Brain pericyte (primary cell): ENCODE results near the gene ZFYVE9.

Experiments
- DNase-seq: peaks from one replicate; pipeline ENCODE4 v3.0.0-alpha.2; 2012; ENCODE audit warnings: low read depth, low spot score

Gene ZFYVE9

DNA sequence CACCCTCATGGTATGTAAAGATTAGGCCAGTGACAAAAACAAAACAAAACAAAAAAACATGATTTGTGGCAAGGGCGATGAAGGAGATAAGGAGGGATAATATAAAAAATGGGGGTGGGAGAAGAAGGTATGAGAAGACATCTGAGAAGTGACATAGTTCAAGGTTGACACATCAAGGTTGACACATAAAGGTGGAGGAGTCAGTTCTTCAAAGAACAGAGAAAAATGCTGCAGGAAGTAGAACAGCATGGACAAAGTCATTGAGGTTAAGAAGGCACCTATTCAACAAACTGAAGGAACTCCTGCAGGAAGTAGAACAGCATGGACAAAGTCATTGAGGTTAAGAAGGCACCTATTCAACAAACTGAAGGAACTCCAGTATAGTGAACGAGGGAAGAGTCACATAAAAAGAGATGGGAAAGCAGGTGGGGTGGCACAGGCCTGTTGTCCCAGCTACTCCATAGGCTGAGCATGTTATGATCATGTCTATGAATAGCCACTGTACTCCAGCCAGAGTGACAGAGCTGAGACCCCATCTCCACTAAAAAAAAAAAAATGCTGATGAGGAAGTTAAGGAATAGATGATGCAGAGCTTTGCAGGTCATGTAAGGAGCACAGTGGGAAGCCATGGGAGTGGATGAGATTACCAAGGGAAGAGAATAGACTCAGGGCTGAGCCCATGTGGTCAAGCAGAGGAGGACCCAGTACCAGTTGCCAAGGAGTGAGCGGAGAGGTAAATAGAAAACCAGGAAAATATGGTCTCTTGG, 101.5 kb downstream of the ZFYVE9 start:
- no peak for DNase-seq

DNA sequence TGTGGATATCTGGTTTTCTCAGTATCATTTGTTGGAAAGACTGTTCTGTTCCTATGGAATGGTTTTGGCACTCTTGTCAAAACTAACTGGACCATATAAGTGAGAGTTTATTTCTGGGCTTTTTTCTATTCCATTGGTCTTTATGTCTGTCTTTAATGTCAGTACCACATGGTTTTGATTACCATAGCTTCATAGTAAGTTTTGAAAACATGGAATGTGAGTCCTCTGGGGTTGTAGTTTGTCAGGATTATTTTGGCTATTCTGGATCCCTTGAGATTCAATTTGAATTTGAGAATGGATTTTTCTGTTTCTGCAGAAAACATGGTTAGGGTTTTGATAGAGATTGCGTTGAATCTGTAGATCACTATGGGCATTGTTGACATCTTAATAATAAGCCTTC, 107.9 kb downstream of the ZFYVE9 start:
- no peak for DNase-seq

DNA sequence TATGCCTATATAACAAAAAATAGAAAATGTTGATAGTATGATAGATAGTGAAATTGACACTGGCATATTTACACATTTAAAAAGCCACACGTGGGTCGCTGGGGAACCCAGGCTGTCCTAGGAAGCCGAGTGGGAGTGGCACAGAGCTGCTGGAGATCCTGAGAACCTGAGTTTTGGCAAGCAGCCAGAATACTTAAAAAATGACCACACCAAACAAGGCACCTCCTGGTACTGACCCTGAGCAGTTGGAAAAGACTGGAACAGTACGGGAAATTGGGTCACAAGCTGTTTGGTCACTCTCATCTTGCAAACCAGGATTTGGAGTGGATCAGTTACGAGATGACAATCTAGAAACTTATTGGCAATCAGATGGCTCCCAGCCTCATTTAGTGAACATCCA, 111.5 kb downstream of the ZFYVE9 start:
- DNase-seq, result no peak

DNA sequence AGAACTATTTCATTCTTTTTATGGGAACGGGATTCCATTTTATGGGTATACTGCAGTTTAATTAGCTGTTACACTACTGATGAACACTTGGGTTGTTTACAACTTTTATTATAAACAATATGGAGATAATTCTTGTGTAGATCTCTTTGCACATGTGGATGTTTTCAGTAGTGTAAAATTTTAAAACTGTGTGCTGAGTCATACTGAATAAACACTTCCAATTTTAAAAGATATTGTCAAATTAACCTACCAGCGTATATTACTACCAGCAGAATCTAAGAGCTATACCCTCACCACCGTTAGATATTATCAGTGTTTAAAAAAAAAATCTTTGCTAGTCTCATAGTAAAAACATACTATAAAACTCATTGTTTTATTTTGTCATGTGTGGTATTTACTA, 118.0 kb downstream of the ZFYVE9 start:
- no peak for DNase-seq

DNA sequence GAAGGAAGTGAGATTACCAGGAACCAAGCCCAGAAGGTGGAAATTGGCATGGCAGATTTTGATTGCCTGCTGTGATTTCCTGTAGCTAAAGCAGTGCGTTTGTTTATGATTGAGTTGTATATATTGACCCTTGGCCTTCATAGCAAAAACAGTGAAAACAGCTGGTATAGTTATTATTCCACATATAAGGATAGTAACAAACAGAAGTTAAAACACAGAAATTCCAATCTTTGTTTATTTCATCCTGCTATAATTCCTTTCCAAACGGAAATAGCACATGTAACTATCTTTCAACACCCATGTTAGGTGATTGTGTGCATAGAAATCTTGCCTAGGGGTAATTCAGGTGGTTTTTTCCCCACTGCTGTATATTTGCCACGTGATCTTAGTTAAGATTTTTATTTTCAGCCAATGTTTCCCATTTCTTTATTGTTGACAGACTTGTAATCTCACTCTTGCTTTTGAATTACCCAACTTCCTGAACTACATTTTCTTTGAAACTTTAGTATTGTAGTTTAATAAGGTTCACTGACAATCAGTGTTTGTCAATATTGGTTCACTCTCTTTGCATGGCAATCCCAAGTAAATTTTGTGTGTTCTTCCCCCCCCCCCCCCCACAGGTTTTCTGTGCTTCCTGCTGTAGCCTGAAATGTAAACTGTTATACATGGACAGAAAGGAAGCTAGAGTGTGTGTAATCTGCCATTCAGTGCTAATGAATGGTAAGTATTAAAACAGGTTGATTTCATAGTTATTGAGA, 121.4 kb downstream of the ZFYVE9 start:
- peak; percentile 18 for DNase-seq

DNA sequence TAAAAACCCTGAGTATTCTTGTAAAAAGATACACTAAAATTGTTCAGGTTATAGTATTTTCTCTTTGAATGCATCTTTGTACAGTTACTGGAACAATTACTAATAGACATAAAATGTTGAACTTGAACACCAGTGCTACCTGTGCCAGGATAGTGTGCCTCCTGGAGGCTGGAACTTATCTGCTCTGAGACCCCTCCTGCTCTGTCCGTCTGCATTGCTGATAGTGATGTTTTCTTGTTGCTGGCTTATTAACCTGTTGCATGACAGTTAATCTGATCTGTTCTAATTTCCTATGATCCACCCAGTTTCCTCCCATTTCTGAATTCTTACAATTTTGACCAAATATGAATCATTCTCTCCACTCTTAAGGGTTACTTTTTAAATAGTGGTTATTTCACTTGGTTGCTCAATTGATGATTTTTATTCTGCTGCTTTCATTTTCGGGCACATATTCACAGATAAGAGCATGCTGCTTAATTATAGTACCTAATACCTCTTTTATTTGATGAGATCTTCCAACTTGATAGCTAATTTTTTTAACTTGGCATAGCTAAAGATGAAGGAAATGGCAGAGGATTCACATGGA, 122.7 kb downstream of the ZFYVE9 start:
- DNase-seq, result no peak

DNA sequence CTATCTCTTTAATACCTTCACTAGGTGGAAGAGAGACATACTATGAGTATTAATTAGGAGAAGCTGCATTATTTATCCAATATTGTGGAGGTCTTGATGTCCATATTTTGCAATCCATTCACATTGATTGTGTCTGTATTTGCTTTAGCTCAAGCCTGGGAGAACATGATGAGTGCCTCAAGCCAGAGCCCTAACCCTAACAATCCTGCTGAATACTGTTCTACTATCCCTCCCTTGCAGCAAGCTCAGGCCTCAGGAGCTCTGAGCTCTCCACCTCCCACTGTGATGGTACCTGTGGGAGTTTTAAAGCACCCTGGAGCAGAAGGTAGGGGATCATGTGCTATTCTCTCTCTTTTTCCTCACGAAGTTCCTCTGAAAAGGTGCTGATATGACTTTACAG, 124.6 kb downstream of the ZFYVE9 start:
- no peak for DNase-seq

DNA sequence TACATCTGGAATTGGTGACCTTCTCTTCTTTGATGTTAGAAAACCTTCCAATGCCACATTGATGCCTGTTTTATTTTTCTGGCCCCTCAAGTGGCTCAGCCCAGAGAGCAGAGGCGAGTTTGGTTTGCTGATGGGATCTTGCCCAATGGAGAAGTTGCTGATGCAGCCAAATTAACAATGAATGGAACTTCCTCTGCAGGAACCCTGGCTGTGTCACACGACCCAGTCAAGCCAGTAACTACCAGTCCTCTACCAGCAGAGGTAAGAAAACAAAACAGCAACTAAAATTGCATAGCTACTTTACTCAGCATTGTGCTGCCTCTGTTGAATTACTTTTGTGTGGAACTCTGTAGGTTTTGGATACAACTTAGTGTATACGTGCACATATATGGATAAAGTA, 126.5 kb downstream of the ZFYVE9 start:
- DNase-seq, result no peak

DNA sequence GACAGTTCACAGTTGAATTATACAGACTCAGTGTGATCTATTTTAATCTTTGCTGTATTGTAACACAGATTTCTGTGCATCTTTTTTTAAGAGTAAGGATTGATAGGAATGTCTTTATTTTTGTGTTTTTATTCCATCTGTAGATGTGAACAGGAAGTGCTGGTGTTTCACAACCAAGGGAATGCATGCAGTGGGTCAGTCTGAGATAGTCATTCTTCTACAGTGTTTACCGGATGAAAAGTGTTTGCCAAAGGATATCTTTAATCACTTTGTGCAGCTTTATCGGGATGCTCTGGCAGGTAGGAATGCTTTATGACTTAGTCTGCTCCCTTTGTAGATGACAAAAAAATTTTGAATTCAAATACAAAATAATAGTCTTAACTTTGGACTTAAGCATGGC, 139.6 kb downstream of the ZFYVE9 start:
- DNase-seq, result no peak

DNA sequence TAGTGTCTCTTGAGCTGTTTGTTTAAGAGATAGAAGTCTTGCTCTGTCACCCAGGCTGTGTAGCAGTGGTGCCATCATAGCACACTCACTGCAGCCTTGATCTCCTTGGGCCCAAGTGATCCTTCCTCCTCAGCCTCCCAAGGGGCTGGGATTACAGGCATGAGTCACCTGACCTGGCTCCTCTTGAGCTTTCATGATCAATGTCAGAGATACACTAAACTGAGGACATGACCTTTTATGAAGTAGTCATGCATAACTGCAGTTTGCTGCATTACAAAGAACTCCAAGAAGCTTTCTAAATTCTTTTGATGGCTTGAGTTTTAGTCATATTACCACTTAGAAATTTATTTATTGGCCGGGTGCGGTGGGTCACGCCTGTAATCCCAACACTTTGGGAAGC, 146.4 kb downstream of the ZFYVE9 start:
- DNase-seq, result no peak

DNA sequence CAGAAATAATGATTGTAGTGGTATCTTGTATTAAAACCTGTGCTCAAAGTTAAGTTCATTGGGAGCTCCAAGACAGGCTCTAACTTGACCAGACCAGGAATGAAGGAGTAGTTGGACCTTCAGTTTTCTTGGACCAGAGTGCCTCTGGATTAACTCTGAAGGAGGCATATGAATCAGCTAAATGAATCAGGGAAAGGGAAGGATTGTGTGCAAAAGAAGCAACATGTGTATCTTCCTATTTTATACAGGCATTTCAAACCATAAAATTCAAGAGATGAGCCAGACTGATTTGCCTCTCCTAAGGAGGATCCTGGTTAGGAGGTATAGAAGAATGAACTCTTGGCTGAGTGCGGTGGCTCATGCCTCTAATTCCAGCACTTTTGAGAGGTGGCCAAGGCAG, 152.7 kb downstream of the ZFYVE9 start:
- no peak for DNase-seq

DNA sequence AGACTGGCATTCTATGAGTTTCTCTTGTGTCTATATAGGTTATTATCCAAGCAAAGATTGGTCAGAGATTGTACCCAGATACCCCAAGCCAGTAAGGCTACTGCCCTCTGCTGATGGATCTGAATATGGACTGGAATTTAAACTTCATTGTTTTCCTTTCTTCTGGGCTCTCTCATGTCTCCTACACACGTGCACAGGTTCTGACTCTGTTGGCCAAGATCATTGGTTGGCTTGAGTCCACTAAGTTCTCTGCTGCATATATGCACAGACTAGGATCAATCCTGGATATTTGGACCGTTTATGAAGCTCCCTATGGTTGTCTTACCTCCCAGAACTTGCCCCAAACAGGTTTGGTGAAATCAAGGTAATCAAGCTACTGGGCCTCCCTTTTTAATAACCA, 154.5 kb downstream of the ZFYVE9 start:
- DNase-seq, result peak; percentile 10

DNA sequence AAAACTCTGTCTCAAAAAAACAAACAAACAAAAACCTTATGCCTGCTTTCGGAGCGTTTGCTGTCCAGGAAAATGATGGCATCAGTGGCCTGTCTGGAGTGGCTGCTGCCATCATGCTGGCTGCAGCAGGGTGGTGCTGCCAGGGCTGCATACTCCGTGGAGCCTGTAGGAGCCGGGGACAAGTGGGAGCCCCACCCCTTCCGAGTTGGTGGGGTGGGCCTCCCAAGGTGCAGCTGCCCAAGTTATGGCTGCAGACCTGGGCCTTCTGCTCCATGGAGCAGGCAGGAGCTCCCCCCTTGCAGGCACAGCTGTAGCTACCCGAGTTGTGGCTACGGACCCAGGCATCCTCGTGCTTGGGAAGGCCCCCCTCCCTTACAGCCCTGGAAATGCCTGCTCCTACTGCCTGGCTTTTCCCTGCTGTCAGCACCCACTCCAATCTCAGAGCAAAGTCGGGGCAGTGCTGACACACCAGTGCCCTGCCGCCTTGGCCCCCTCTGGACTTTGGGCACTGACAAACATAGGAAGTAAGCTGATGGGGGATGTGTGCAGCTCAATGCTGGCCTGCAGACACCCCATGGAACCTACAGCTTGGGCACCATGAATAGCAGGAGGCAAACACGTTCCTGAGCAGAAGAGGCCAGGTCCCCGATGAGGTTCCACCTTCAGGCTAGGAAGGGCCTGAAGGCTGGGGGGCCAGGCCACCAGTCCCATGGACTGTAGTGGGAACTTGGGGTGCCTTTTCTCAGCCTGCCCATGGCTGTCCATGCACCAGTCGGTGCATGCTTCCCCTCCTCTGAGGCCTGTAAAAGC, 163.7 kb downstream of the ZFYVE9 start:
- no peak for DNase-seq

DNA sequence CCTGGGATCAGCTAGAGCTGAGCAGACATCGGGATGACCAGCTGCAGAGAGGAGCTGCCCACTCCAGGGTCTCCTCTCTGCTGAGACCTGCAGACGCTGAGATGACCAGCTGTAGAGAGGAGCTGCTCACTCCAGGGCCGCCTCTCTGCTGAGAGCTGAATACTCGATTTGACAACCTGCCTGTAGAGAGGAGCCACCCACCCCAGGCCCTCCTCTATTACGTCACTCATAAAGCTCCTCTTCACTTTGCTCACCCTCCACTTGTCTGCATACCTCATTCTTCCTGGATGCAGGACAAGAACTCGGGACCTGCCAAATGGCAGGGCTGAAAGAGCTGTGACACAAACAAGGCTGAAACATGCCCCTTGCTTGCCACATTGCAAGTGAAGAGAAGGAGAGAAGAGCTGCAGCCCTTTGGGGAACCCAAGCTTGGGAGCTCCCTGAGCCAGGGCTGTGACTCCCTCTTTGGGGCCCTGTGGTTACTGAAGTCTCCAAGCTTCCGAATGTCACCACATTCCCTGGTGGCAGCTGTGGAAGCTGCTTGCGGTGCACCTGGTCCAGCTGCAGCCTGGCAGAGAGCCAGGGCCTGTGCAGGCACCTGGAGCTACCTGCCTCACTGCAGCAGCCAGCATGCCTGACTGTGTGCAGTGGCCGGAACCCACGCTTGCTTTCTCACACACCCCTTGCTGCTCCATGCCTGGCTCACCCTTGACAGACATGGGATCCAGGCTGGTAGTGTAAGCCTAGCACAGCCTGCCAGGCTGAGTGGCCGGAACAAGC, 164.5 kb downstream of the ZFYVE9 start:
- DNase-seq, result no peak

DNA sequence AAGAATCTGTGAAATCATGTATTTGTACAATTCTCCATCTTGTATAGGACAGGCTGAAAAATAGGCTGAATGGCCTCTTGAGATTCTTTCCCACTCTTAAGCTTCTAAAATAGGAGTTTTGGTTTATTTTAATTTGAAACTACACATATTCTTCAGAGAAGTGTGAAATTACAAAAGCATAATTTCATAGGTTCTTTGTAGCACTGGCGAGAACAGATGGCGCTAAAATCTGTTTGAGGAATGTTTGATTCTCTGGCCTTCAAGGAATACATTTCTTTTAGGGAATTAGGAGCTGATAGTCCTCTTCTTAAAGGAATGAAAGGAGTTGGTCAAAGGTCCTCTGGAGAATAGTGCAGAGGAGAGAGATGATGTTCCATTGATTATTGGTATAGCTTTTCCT, 179.2 kb downstream of the ZFYVE9 start:
- no peak for DNase-seq

DNA sequence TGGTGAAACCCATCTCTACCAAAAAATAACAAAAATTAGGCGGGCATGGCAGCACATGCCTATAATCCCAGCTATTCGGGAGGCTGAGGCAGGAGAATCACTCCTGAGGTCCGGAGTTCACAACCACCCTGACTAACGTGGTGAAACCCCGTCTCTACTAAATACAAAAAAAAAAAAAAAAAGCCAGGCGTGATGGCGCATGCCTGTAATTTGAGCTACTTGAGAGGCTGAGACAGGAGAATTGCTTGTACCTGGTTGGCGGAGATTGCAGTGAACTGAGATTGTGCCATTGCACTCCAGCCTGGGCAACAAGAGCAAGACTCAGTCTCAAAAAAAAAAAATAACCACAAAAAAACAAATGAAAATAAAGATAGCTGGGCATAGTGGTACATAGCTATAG, 181.8 kb downstream of the ZFYVE9 start:
- DNase-seq, result no peak

DNA sequence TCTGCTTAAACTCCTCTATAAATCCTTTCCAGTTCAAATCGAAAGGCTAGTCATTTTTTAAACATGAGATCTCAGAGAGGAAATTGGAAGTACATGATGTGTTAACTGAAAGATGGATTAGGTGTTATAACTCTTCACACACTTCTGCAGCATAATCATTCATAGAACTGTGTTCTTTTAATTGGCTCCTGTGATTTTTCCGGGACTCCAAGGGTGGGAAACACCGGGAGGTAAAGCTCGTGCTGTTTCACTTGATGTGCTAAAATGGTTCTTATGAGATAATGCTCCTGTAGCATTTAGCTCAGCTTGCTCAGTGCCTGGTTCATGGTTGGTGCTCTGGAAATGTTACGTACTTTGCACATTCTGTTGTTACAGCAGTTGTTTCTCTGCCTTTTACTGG, 183.9 kb downstream of the ZFYVE9 start:
- no peak for DNase-seq

DNA sequence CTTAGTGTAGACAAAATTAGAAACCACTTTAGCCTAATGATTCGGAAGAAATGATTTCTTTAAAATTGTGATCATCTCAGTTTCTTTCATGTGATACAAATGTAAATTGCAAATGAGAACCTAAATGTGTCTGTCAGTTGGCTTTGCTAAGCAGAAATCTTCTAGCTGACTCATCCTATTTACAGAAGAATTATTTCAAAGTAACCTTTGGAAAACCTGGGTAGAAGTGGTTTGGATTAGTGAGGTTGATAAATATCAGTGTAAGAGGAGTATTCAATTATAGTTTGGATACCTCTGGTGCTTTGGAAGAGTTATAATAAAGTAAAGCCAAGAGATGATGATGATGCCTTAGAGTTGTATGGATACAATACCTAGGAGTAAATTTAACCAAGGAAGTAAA, 186.7 kb downstream of the ZFYVE9 start:
- DNase-seq, result no peak

DNA sequence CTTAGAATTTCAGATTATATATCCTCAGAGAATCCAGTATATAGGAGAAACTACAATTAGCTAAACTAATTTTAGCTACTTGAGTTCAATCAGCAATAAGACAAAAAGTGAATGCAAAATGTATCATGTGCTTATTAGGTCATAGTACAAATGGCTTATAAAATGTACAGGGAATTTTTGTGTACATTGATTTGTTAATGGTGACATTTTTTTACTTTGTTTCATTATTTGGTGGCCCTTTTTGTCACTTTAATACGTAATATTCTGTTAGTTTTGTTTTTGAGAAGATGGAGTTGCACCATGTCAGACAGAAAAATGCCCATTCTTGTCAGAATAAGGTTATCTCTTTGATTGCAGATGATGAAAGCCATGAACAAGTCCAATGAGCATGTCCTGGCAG, 190.5 kb downstream of the ZFYVE9 start:
- DNase-seq, result no peak

DNA sequence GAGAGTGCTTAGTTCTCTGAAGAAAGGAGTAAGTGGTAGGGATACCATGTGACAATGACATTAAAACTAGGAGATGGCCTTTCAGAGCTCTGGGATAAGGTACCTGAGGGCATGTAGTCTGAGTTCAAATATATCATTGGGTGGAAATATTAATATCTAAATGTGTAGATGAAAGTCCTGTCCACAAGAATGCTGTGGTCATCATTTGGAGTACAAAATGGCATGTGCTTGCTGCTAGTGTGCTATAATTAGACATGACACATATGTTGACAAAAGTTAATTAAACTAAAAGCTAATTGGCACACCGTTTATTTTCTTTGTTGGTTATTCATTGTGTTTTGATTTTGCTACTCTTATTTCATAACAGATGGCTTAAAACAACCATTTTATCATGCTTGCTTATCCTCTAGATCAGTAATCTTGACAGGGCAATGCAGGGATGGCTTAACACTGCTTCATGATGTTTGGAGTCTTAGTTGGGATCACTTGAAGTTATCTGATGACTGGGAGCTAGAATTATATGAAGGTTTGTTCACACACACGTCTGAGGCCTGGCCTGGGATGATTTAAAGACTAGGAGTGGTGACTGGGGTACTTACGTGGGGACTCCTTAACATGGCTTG, 193.1 kb downstream of the ZFYVE9 start:
- no peak for DNase-seq

DNA sequence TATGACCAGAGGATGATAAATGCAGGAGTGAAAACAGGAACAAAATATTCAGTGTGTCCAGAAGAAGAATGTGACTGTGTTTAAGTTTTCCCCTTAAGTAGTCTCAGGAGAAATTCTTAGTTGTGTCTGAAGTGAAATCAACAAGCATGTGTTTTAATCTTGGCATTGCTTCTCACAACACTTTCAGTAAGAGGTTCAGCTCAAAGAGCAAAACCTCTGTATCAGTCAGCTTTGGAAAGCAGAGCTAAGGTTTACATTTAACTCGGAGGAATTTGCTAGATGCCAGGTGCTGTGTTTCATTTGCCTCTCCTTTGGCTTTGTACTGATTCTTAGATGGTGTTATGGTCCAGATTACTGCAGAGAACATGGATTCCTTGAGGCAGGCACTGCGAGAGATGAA, 195.6 kb downstream of the ZFYVE9 start:
- DNase-seq, result no peak
